Keratinocyte (primary cell): ENCODE results near the gene NANOS1. TPM values are rescaled to one million over a fixed set of nuclear protein-coding genes. Genes with fewer than 3 reads are reported as not detected.

Experiments used
- DNase-seq: peaks from one replicate; pipeline ENCODE4 v3.0.0-alpha.2; 2011; ENCODE audit warnings: low read depth, missing footprints, low spot score
- FAIRE-seq: peaks from 2 replicates; lab custom pipeline; 2011; peaks lifted over from hg19 to GRCh38; lab: Jason Lieb, UNC
- H2AFZ ChIP-seq: 2 replicates; pipeline ENCODE4 v1.6.0; 2012; ENCODE audit warnings: low read length, control low read depth, inconsistent platforms; ENCODE audit not compliant: control insufficient read depth
- H3K27ac ChIP-seq: 2 replicates; pipeline ENCODE4 v1.5.1; 2011; ENCODE audit warnings: low read length; ENCODE audit not compliant: control insufficient read depth, insufficient read depth
- H3K27me3 ChIP-seq: 3 replicates; pipeline ENCODE4 v1.6.0; 2011; ENCODE audit warnings: low read length; ENCODE audit not compliant: control insufficient read depth, insufficient read depth; ENCODE audit errors: extremely low read depth
- H3K36me3 ChIP-seq, 2 experiments: 2 replicates in 1 of 2; 3 replicates in 1 of 2; pipeline ENCODE4 v1.5.1; 2011; ENCODE audit warnings: low read length in 2 of 2, mild to moderate bottlenecking in 1 of 2; ENCODE audit not compliant: control insufficient read depth in 2 of 2, insufficient read depth in 2 of 2; ENCODE audit errors: extremely low read depth in 1 of 2
- H3K4me1 ChIP-seq: 3 replicates; pipeline ENCODE4 v1.5.1; 2011; ENCODE audit warnings: low read length; ENCODE audit not compliant: control insufficient read depth, insufficient read depth; ENCODE audit errors: extremely low read depth
- H3K4me2 ChIP-seq: 3 replicates; pipeline ENCODE4 v1.6.0; 2011; ENCODE audit warnings: low read depth, low read length; ENCODE audit not compliant: control insufficient read depth, insufficient read depth; ENCODE audit errors: extremely low read depth
- H3K4me3 ChIP-seq, 3 experiments: fragments of 200-600 bp in 1 of 3; sonication (generic) in 1 of 3; 2 replicates in 2 of 3; 3 replicates in 1 of 3; pipeline ENCODE4 v1.5.1; 2011 to 2016; ENCODE audit warnings: low read length in 3 of 3, mild to moderate bottlenecking in 3 of 3, control low read depth in 2 of 3, inconsistent platforms in 1 of 3, low read depth in 1 of 3, mixed read lengths in 1 of 3, mixed run types in 1 of 3, moderate library complexity in 1 of 3; ENCODE audit not compliant: control insufficient read depth in 2 of 3, insufficient read depth in 2 of 3; ENCODE audit errors: extremely low read depth in 1 of 3
- H3K79me2 ChIP-seq: 2 replicates; pipeline ENCODE4 v1.6.0; 2012; ENCODE audit warnings: low read length; ENCODE audit not compliant: control insufficient read depth, insufficient read depth
- H3K9ac ChIP-seq: 3 replicates; pipeline ENCODE4 v1.6.0; 2011; ENCODE audit warnings: low read length; ENCODE audit not compliant: control insufficient read depth, insufficient read depth; ENCODE audit errors: extremely low read depth
- H3K9me1 ChIP-seq: 3 replicates; pipeline ENCODE4 v1.6.0; 2011; ENCODE audit warnings: low read length; ENCODE audit not compliant: control insufficient read depth, insufficient read depth; ENCODE audit errors: extremely low read depth
- H3K9me3 ChIP-seq: 2 replicates; pipeline ENCODE4 v1.5.1; 2012; ENCODE audit warnings: low read depth, low read length; ENCODE audit not compliant: control insufficient read depth
- H4K20me1 ChIP-seq: 3 replicates; pipeline ENCODE4 v1.6.0; 2011; ENCODE audit warnings: low read length; ENCODE audit not compliant: control insufficient read depth, insufficient read depth; ENCODE audit errors: extremely low read depth
- CTCF ChIP-seq, 3 experiments: IDR thresholded peaks in 1 of 3; conservative IDR thresholded peaks in 1 of 3; optimal IDR thresholded peaks in 1 of 3; 2 replicates in 2 of 3; 3 replicates in 1 of 3; pipeline versions ENCODE3 to v1.5.1; 2011; ENCODE audit warnings: low read length in 3 of 3, mild to moderate bottlenecking in 3 of 3, moderate library complexity in 2 of 3, control low read depth in 1 of 3, inconsistent platforms in 1 of 3; ENCODE audit not compliant: insufficient read depth in 2 of 3; ENCODE audit errors: extremely low read depth in 1 of 3
- EZH2 ChIP-seq: IDR thresholded peaks from one replicate; pipeline ENCODE4 v1.6.1; 2012; ENCODE audit warnings: inconsistent platforms, mild to moderate bottlenecking, low read length, moderate library complexity
- dilution Hi-C: fragments of 300-500 bp; cut with MboI; formaldehyde crosslinking; loops from one replicate; pipeline ENCODE4 v1.7.0; 2020; ENCODE audit warnings: low sequenced_read_pairs; ENCODE audit not compliant: extremely low pct_ligation_motif_present
- polyA plus RNA-seq, 5 experiments: library from polyadenylated mRNA; depleted of rRNA in 3 of 5; stranded (reverse) in 3 of 5; stranded (forward) in 1 of 5; unstranded in 1 of 5; fragments of >200 nt; gene quantifications; 1 replicate in 1 of 5; 2 replicates in 3 of 5; 3 replicates in 1 of 5; pipeline versions ENCODE4 v1.2.1 to v1.2.3, GENCODE V29; 2011 to 2012; ENCODE audit warnings: missing spikeins in 2 of 5, low read depth in 1 of 5, low replicate concordance in 1 of 5

The NANOS1 gene
- polyA plus RNA-seq, 1 donor (not counting 4 experiments of a cell fraction or from before 2014, with no cell fraction given): 2.1 TPM

DNA sequence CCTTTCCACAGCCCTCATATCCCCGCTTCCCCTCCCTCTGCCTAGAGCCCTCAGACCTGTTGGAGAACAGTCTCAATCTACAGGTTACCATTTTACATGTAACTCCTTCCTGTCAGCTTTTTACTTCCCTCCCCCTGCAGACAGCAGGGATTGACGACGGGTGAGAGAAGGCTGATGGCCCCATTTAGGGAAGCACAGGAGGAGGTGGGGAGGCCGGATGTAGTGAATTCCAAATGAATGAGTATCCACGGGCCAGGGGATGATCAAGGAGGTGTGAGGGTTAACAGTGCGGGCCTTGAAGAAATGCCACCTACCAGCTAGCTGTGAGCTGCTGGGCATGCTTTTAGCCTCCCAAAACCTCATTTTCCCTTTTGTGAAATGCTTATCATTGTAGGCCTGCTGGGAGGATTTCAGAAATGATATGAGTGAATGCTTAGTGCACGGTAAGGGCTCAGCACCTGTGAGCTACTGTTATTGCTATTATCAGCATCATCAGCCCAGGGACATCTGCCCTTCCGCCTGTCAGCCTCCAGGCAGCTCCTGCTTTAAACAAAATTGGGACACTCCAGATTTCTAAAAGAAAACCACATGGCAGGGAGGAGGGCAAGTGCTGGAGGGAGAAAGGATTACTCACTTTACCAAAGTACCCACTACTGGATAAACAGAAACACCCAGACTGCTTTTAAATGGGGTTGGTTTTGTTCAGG is 6.5 kb upstream of the NANOS1 start:
- FAIRE-seq (peak; percentile 88), DNase-seq (no peak)
- no peaks in the 10 kb centered on the region for H3K36me3 ChIP-seq
- no peak overlapping the region for H3K9ac ChIP-seq
- no peak overlapping the region for H3K4me3 ChIP-seq
- no peaks in the 10 kb centered on the region for H4K20me1 ChIP-seq
- dilution Hi-C loops: loop anchor here (25.0 kb wide), 1 partner anchor 311 kb away; no protein-coding TSS in a partner anchor
- H3K4me1 ChIP-seq: peaks cover 37% of the 10 kb centered on the region
- no peak overlapping the region for H2AFZ ChIP-seq
- H3K27ac ChIP-seq: peak overlapping the region; percentile 8
- H3K4me2 ChIP-seq: peak overlapping the region; percentile 41
- H3K27me3 ChIP-seq: no peaks in the 10 kb centered on the region
- TF ChIP-seq EZH2: no peak
- TF ChIP-seq CTCF (optimal IDR thresholded peaks at IDR 0.05 in 1 of 3, IDR thresholded peaks at IDR 0.05 in 1 of 3, conservative IDR thresholded peaks at IDR 0.05 in 1 of 3; ENCODE audit: extremely low read depth in 1 of 3, insufficient read depth in 2 of 3, low read length in 3 of 3): no peak
- no peaks in the 10 kb centered on the region for H3K79me2 ChIP-seq
- no peaks in the 10 kb centered on the region for H3K9me3 ChIP-seq
- H3K9me1 ChIP-seq: peaks cover 2% of the 10 kb centered on the region

DNA sequence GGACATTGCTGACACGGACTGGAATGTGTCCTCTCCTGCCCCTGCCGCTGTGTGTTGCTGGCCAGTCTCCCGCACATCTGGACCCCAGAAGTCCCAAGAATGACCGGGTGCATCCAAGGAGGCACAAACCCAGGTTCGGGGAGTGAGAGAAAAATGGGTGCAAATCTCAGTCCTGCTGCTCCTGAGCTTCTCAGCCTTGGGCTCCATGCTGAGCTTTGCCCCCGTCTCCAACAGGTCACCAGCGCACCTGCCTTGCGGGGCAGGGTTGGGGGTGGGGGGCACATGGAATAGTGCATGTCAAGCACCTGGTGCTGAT is 6.0 kb upstream of the NANOS1 start:
- Histone ChIP-seq H4K20me1 (no peaks in the 10 kb centered on the region), H3K9me3 (no peaks in the 10 kb centered on the region), H3K79me2 (no peaks in the 10 kb centered on the region), H3K4me1 (peaks cover 37% of the 10 kb centered on the region), H3K9me1 (peaks cover 2% of the 10 kb centered on the region), H2AFZ (no peak overlapping the region), H3K4me3 (no peak overlapping the region), H3K27ac (peak overlapping the region; percentile 8), H3K27me3 (no peaks in the 10 kb centered on the region), H3K36me3 (no peaks in the 10 kb centered on the region), H3K9ac (no peak overlapping the region), H3K4me2 (peak overlapping the region; percentile 41)
- TF ChIP-seq CTCF (optimal IDR thresholded peaks at IDR 0.05 in 1 of 3, IDR thresholded peaks at IDR 0.05 in 1 of 3, conservative IDR thresholded peaks at IDR 0.05 in 1 of 3; ENCODE audit: extremely low read depth in 1 of 3, insufficient read depth in 2 of 3, low read length in 3 of 3): no peak
- no peak for TF ChIP-seq EZH2
- dilution Hi-C loops: loop anchor here (25.0 kb wide), 1 partner anchor 311 kb away; no protein-coding TSS in a partner anchor
- no peak for FAIRE-seq
- no peak for DNase-seq
